Trophoblast cell (in vitro differentiated cells and primary cell): ENCODE data around the gene FCGR2B.
"Not testable (repeated sequence)": the region's sequence is repeated elsewhere in the genome, so short reads cannot be mapped to it uniquely, and the experiment has no call there.

ENCODE experiments used
- DNase-seq, 2 donors: peaks; one replicate each; pipeline ENCODE4 v3.0.0-alpha.2; 2016
- H2AFZ ChIP-seq: 2 replicates; pipeline ENCODE4 v1.6.1; 2013; ENCODE audit warnings: low read length, moderate library complexity, mild to moderate bottlenecking; ENCODE audit not compliant: insufficient read depth, poor library complexity
- H2AK5ac ChIP-seq: 2 replicates; pipeline ENCODE4 v1.6.1; 2013; ENCODE audit warnings: mild to moderate bottlenecking, low read length
- H2BK120ac ChIP-seq: 2 replicates; pipeline ENCODE4 v1.6.1; 2013; ENCODE audit warnings: low read length, mild to moderate bottlenecking, moderate library complexity; ENCODE audit not compliant: insufficient read depth, poor library complexity
- H2BK12ac ChIP-seq: 2 replicates; pipeline ENCODE4 v1.6.1; 2013; ENCODE audit warnings: mild to moderate bottlenecking, low read length, moderate library complexity
- H2BK5ac ChIP-seq: 2 replicates; pipeline ENCODE4 v1.6.1; 2013; ENCODE audit warnings: low read length, low read depth, moderate library complexity, mild to moderate bottlenecking; ENCODE audit not compliant: poor library complexity
- H3K14ac ChIP-seq: 2 replicates; pipeline ENCODE4 v1.6.1; 2013; ENCODE audit warnings: mild to moderate bottlenecking, low read length
- H3K18ac ChIP-seq: 2 replicates; pipeline ENCODE4 v1.6.1; 2013; ENCODE audit warnings: mild to moderate bottlenecking, low read length
- H3K23ac ChIP-seq: 2 replicates; pipeline ENCODE4 v1.6.1; 2013; ENCODE audit warnings: low read length
- H3K27ac ChIP-seq: 2 replicates; pipeline ENCODE4 v1.5.1; 2013; ENCODE audit warnings: low read depth, mild to moderate bottlenecking, inconsistent platforms, low read length, moderate library complexity
- H3K27me3 ChIP-seq: 2 replicates; pipeline ENCODE4 v1.6.1; 2013; ENCODE audit warnings: inconsistent platforms, mild to moderate bottlenecking, low read length, moderate library complexity; ENCODE audit not compliant: insufficient read depth
- H3K36me3 ChIP-seq, 2 experiments: 1 replicate in 1 of 2; 2 replicates in 1 of 2; pipeline ENCODE4 v1.6.1; 2013; ENCODE audit warnings: low read length in 2 of 2, mild to moderate bottlenecking in 2 of 2, moderate library complexity in 1 of 2; ENCODE audit not compliant: insufficient read depth in 2 of 2, control insufficient read depth in 1 of 2
- H3K4ac ChIP-seq: 2 replicates; pipeline ENCODE4 v1.6.1; 2013; ENCODE audit warnings: low read depth, mild to moderate bottlenecking, low read length, moderate library complexity
- H3K4me1 ChIP-seq, 2 experiments: 1 replicate in 1 of 2; 2 replicates in 1 of 2; pipeline ENCODE4 v1.6.1; 2013; ENCODE audit warnings: low read length in 2 of 2, mild to moderate bottlenecking in 2 of 2, moderate library complexity in 1 of 2; ENCODE audit not compliant: insufficient read depth in 2 of 2, control insufficient read depth in 1 of 2
- H3K4me2 ChIP-seq: 2 replicates; pipeline ENCODE4 v1.6.1; 2013; ENCODE audit warnings: inconsistent platforms, mild to moderate bottlenecking, low read length, moderate library complexity
- H3K4me3 ChIP-seq: 2 replicates; pipeline ENCODE4 v1.5.1; 2013; ENCODE audit warnings: mild to moderate bottlenecking, low read depth, low read length, inconsistent platforms
- H3K79me1 ChIP-seq: one replicate; pipeline ENCODE4 v1.6.1; 2013; ENCODE audit warnings: low read length
- H3K79me2 ChIP-seq: 2 replicates; pipeline ENCODE4 v1.6.1; 2013; ENCODE audit warnings: low read length, mild to moderate bottlenecking; ENCODE audit not compliant: control insufficient read depth, insufficient read depth, poor library complexity
- H3K9ac ChIP-seq: 2 replicates; pipeline ENCODE4 v1.6.1; 2013; ENCODE audit warnings: mild to moderate bottlenecking, low read length
- H3K9me3 ChIP-seq: 2 replicates; pipeline ENCODE4 v1.6.1; 2013; ENCODE audit warnings: low read depth, mild to moderate bottlenecking, control low read depth, inconsistent platforms, low read length; ENCODE audit not compliant: insufficient read depth
- H4K12ac ChIP-seq: 2 replicates; pipeline ENCODE4 v1.6.1; 2013; ENCODE audit warnings: low read depth, mild to moderate bottlenecking, low read length, moderate library complexity
- H4K8ac ChIP-seq: 2 replicates; pipeline ENCODE4 v1.6.1; 2013; ENCODE audit warnings: low read depth, mild to moderate bottlenecking, low read length, moderate library complexity
- H4K91ac ChIP-seq: one replicate; pipeline ENCODE4 v1.6.1; 2013; ENCODE audit warnings: low read depth, mild to moderate bottlenecking, low read length, moderate library complexity
- WGBS: extraction: QIAGEN DNeasy Blood & Tissue Kit; methylation state at CpG from one replicate; pipeline ENCODE4 v1.1.7; 2013; ENCODE audit warnings: missing lambda C conversion rate; ENCODE audit not compliant: insufficient read length, insufficient coverage; ENCODE audit errors: extremely low coverage; 5-methylcytosine and 5-hydroxymethylcytosine counted together

Gene FCGR2B

GRCh38 chr1:161653541-161653940 lies 9.4 kb upstream of the FCGR2B start:
- H3K23ac ChIP-seq, H3K9ac ChIP-seq, H3K14ac ChIP-seq, DNase-seq, H4K91ac ChIP-seq, H3K27ac ChIP-seq, H3K4me3 ChIP-seq, H4K8ac ChIP-seq, H3K79me1 ChIP-seq, H2BK120ac ChIP-seq, H2AFZ ChIP-seq, H3K18ac ChIP-seq, H4K12ac ChIP-seq, H2BK12ac ChIP-seq, H3K36me3 ChIP-seq, H3K4me2 ChIP-seq, H3K4ac ChIP-seq, H3K79me2 ChIP-seq, H3K9me3 ChIP-seq, H2BK5ac ChIP-seq, H2AK5ac ChIP-seq, H3K27me3 ChIP-seq, H3K4me1 ChIP-seq: not testable (repeated sequence)
- WGBS: no CpG with 5 or more reads among the region's 7 CpGs

- not testable (repeated sequence) for H3K36me3 ChIP-seq, H3K9me3 ChIP-seq, H3K4me2 ChIP-seq, H2BK120ac ChIP-seq, H3K4me3 ChIP-seq, H3K27me3 ChIP-seq, H2AK5ac ChIP-seq, H3K79me1 ChIP-seq, H3K9ac ChIP-seq, H3K4ac ChIP-seq, H2BK5ac ChIP-seq, H3K4me1 ChIP-seq, H3K14ac ChIP-seq, H3K23ac ChIP-seq, H3K79me2 ChIP-seq, H2AFZ ChIP-seq, H3K27ac ChIP-seq, DNase-seq, H2BK12ac ChIP-seq, H3K18ac ChIP-seq, H4K91ac ChIP-seq, H4K12ac ChIP-seq, H4K8ac ChIP-seq
- WGBS: no CpG with 5 or more reads among the region's 6 CpGs
Measured at GRCh38 chr1:161653971-161654370, 9.0 kb upstream of the FCGR2B start.

GRCh38 chr1:161658524-161658923 lies 4.4 kb upstream of the FCGR2B start:
- not testable (repeated sequence) for H4K12ac ChIP-seq, H3K36me3 ChIP-seq, H2BK12ac ChIP-seq, H3K14ac ChIP-seq, H3K9ac ChIP-seq, H3K27me3 ChIP-seq, H3K4me3 ChIP-seq, H4K91ac ChIP-seq, H3K27ac ChIP-seq, H3K79me1 ChIP-seq, H2BK5ac ChIP-seq, H3K9me3 ChIP-seq, H3K4me2 ChIP-seq, H2BK120ac ChIP-seq, H2AFZ ChIP-seq, H3K18ac ChIP-seq, H3K4ac ChIP-seq, H2AK5ac ChIP-seq, DNase-seq, H4K8ac ChIP-seq, H3K79me2 ChIP-seq, H3K23ac ChIP-seq, H3K4me1 ChIP-seq

- not testable (repeated sequence) for H3K4me2 ChIP-seq, H3K27me3 ChIP-seq, DNase-seq, H3K79me1 ChIP-seq, H3K4ac ChIP-seq, H4K12ac ChIP-seq, H3K4me3 ChIP-seq, H3K9ac ChIP-seq, H3K9me3 ChIP-seq, H4K8ac ChIP-seq, H2AK5ac ChIP-seq, H2BK12ac ChIP-seq, H3K23ac ChIP-seq, H2BK120ac ChIP-seq, H3K36me3 ChIP-seq, H3K18ac ChIP-seq, H4K91ac ChIP-seq, H2AFZ ChIP-seq, H3K79me2 ChIP-seq, H3K14ac ChIP-seq, H3K4me1 ChIP-seq, H2BK5ac ChIP-seq, H3K27ac ChIP-seq
- no CpG with 5 or more reads among the region's 9 CpGs for WGBS
Measured at GRCh38 chr1:161661660-161662311, 1.2 kb upstream of the FCGR2B start.
